NCI-H446 (cell line): Measurements from ENCODE around the gene CDKL5.
A peak's percentile ranks its signal among the peaks of the same experiment; 100 is the strongest.
"Not testable (repeated sequence)": the region's sequence is repeated elsewhere in the genome, so short reads cannot be mapped to it uniquely, and the experiment has no call there.

Source experiments
- DNase-seq, 2 experiments: peaks; one replicate each; lab custom pipeline; 2025; lab: John Stamatoyannopoulos, UW

The CDKL5 gene

DNA sequence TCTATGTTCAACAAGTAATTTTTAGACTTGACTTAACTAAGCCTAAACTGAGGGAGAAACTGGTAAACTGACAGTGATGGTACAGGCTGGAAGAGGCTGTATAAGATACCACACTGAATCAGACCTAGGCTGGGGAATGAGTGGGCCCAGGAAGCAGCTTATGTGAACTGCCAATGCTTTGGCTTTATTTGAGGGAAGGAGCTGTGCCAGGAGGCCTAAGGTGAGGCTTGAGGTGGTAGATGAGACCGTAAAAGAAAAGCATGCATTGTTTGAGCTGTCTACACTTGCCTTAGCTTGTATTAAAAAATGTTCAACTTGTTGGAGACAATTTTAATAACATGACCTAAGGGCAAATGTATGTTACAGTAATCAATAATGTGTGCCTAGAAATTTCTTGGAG, 150.3 kb downstream of the CDKL5 start:
- no peak for DNase-seq

DNA sequence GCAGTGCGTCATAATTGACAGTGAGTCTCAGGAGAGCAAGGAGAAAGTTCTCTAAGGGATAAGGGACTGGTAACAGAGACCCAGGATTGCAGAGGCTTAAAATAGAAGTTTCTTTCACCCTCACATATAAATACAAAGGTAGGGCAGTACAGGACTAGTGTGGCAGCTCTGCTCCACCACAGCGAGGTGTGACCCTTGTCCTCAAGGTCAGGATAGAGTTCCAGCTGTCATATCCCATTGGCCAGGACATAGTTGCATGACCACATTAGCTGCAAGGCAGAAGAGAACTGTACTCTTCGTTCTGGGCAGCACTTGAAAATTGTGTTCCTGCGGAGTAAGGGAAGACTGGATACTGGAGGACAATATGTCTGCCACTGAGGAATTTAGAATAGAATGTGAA, 152.0 kb downstream of the CDKL5 start:
- no peak for DNase-seq

DNA sequence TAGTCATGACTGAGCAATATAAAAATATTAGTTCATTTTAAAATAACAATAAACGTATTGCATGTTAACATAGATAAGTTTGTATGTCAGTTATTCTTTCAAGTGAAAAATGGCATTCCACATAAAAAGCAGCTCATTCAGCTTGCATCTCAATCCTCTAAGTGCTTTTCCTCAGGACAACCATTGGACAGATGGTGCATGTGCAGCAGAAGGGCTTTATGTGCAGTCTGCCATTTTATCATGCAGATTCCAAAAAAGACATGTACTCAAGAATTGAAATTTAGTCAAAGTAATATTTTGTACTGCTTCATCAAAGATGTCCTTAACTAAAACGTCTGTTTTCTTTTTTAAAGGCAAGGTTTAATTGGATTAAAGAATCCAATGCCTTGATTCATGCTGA, 153.1 kb downstream of the CDKL5 start:
- DNase-seq = no peak

DNA sequence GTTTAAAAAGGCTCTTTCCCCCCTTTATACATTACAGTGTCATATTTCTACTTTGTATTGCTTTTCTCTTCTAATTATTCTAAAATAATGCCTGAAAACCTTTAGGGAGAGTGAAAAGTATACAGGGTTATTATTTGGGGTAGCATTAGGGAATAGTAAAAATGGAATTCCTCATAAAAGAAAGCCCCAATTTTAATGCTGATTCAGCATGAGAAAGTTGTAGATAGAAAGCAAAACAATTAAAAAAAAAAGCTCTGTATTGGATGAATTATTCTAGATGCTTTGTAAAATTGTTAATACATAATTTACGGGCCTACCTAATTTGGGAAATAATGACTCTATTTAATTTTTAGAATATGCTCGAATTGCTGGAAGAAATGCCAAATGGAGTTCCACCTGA, 154.1 kb downstream of the CDKL5 start:
- no peak for DNase-seq

DNA sequence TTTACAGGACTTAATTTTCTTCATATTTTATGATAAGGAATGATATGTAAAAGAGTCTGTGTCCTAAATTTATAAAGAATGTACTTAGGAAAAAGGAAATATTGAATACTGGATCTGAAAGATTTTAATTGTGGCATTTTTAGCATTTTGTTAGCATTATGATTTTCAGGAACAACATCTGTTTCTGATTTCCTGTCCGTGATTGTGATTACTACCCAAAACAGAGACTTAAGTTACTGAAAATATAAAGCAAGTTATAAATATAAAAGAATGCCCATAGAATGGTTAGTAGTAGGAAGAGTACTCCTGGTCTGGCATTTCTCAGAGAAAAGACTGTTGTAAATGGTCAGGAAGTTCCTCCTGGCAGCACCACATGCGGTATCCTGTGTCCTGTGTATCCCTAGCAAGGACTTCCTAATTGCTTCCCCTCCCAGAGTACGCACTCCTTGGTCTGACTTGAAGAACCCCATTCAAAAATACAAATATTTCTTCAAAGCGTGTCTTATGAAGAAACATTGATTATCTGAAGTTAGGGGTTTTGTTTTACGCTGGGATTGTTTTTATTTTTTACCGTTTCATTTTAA, 157.6 kb downstream of the CDKL5 start:
- no peak for DNase-seq

DNA sequence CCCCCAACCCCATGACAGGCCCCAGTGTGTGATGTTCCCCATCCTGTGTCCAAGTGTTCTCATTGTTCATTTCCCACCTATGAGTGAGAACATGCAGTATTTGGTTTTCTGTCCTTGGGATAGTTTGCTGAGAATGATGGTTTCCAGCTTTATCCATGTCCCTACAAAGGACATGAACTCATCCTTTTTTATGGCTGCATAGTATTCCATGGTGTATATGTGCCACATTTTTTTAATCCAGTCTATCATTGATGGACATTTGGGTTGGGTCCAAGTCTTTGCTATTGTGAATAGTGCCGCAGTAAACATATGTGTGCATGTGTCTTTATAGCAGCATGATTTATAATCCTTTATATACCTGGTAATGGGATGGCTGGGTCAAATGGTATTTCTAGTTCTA, 163.9 kb downstream of the CDKL5 start:
- not testable (repeated sequence) for DNase-seq

DNA sequence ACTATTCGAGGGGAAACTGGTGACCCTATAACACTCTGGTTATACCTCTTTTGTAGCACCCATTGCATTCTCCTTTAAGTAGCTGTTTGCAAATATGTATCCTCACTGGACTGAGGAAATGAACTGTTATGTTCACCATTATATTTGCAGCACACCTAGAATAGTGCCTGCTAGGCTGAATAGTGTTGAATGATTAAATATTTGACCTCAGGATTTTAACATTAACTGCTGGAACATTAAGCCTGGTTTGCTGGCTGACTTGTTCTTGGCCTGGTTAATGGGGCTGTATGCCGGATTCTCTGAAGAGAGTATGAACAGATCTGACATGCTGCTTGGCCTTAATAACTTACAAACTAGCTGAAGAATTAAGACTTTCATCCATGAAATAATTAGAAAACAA, 166.4 kb downstream of the CDKL5 start:
- DNase-seq = no peak

DNA sequence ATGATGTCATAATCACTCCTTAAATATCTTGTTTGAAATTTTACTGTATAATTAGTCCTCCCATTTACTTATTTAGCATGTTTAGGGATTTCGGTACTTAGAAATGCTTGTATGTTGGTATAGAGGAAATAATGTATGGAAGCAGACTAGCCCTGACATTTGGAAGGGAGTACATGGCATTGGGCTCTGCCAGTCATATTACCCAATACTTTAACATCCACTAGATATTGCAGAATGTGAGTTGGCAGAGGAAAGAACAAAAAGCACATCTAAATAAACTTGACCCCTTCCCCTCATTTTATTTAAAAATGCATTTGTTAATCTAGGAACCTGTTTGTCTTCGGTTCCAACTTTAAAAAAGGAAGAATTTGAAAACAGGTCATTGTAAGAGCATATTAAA, 168.7 kb downstream of the CDKL5 start:
- no peak for DNase-seq

DNA sequence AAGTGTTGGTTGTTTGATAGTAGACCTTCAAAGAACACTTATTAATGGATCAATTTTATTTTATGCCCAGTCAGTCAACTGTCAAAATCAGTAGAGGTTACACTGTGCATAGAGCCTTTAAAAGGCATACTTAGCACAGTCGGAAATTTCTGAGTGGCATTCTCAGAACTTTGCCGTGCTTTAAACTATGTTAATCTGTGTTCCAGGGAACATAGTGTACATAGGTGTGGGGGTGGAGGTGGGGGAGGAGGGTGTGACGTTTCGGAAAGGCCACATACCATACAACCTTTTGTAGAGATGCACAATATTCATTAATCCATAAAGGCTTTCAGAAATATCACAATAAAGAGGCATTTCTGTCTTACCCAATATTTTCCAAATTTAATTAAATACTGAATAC, 170.7 kb downstream of the CDKL5 start:
- no peak for DNase-seq

DNA sequence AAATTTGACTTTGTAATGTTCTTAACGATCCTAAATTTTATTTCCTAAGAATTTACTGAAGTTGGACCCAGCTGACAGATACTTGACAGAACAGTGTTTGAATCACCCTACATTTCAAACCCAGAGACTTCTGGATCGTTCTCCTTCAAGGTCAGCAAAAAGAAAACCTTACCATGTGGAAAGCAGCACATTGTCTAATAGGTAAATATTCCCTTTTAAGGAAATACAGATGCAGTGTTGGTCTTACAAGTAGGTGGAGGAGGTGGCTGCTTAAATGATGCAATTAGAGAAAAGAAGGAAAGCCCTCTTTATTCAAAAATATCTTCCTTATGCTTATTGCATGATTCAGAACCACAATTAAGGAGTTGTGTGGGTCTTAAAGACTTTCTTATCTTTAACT, 173.0 kb downstream of the CDKL5 start:
- DNase-seq = no peak

DNA sequence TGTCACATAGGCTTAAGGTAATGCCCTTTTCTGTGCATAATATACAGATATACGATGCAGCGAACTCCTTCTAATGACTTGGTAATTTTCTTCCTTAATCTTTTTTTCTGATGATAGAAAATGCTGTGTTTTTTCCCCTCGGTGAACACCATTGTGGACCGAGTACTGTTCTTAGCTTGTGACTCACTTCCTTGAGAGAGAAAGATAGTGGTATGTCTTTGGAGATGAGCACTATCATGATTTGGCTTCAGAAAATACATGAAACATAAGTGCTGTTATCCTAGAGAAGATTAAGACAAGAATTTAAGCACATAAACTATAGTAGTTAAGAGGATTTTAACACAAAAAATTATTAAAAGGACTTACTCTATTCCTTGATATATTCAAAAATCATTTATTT, 182.6 kb downstream of the CDKL5 start:
- no peak for DNase-seq

DNA sequence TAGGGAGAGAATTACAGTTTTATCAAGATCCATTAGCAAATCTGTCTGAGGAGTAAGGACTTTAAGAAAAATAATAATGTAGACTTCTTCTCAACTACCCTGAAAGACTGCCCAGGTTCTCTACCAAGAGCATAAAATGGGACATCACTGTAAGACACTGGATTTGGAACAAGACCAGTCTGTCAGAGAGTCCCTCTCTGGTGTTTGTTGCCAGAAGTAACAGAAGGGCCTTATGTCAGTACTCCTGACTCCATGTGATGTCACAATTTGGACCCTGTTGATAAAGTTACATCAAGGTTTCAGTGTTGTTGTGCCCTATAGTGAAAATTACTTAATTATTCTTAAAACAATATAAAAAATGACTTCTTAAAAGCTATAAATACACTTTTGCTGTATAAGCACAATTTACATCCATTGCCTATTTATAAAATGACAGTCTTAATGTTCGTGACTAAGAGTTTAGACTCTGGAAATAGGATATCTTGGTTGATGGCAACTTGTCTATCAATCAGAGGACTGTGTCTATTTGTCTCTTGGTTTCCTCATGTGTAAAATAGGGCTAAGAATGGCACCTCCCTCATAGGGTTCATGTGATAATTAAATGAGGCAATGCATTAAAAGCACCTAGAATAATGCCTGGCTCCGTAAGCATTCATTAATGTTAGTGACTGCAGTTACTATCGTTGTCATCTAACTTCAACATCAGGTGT, 188.7 kb downstream of the CDKL5 start:
- no peak for DNase-seq

DNA sequence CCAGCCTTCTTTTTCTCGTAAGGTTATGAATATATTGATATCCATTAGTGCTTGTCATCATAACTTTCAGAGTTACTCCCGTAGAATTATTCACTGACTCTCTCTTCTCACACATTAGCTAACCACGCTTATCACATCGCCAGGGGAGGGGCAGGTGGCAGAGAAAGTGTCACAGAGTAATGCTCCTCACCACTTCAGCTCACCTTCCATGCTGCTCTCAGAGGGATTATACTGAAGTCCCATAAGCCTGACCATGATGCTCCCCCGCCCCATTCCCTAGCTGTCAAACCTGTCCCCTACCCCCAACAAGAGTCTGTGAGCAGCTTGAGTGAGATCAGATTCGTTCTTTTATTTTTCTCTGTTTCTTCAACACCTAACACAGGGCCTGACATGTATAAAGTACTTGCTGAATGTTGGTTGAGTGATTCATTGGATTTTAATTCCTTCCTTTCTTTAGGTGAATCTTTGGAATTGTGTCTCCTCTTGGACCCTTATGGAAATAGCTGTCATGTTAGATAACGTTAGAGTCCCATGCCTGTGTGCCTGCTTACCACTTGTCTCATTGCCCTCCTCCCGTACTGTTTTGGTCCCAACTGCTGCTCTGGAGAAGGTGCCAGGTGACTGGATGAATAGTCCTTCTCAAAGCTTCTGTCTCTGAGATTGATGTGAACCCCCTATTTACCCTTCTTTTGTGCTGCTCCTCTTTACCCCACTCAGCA, 191.4 kb downstream of the CDKL5 start:
- DNase-seq = no peak

DNA sequence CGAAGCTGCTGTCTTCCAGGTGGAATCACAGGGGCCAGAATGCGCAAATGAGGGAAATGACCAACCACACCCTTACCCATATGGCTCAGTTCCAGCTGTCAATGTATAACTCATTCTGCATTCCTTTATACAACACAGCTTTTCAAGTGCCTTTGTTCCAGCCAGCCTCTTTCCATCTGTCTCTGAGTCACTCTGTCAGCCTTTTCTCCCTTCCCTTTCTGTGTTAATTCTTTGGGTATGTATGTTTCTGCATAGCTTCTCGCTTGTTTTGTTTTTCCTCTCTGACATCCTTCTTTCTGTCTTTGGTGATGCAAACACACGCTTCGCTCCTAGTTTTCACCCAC, 192.0 kb downstream of the CDKL5 start:
- no peak for DNase-seq

DNA sequence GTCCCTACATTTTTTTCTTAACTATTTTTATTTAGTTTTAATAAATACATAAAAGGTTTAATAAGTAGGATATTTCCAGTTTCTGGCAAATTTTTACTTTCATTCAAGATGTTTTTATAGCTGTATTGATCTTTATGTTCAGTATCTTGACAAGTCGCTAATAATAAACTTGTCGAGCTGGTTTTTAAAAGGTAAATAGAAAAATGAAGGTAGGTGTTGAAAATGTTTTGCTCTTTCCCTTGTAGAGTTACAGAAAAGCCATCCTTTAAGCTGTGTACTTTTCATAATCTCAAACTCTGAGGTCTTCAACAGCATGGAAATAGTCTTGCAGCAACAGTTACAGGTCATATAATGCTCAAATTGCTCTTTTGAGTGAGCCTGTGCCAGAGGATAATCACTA, 193.9 kb downstream of the CDKL5 start:
- no peak for DNase-seq

DNA sequence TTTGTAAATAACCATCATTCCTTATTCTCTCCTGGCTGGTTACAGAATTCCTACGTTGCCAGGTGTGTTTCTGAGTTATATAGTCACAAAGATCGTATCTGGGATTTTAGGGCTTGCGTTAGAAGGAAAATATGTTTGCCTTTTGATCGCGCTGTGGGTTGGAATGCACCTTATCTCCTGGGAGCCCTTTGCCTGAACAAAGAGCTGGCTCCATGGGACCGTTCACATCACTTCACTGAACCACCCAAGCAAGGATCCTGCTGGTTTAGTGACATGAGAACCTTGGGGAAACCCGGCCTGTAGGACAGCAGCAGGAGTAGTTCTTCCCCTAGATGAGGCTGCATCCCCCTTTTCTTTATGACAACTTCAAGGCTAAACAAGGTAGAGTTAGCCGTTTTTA, 194.9 kb downstream of the CDKL5 start:
- no peak for DNase-seq

DNA sequence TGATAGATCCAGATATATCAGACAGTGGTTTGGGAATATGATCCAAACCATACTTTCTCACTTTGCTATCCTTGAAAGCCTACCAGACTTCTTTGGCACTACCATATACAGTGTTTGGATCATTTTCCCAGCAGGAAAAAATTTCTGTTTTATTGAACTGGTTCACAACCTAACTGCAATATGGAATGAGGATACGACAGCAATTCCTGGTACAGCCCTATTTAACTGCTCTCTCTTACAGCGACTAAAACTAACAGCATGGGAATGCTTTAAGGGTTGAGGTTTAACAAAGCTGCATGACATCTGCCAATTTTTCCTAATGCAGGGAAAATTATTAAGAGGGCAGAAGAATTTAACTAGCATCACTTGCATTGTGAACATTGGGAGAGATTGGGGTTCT, 199.2 kb downstream of the CDKL5 start:
- DNase-seq = no peak

DNA sequence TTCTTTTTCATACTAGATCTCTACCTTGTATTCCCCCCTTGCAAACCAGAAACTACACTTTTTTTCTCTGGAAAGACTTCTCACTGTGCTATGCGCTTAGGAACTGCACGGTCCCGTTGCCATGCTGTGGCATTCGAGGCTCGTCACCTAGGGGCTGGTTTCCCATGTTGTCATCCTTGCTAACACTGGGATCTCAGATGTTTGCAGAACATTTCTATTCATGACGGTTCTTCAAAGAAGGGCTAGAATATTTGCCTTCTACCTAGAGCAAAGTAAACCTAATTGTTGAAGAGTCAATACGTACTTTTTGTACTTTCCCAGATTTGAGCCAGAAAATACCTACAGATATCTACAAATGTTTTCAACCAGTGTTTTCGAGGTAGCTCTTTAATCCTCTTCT, 205.5 kb downstream of the CDKL5 start:
- no peak for DNase-seq

DNA sequence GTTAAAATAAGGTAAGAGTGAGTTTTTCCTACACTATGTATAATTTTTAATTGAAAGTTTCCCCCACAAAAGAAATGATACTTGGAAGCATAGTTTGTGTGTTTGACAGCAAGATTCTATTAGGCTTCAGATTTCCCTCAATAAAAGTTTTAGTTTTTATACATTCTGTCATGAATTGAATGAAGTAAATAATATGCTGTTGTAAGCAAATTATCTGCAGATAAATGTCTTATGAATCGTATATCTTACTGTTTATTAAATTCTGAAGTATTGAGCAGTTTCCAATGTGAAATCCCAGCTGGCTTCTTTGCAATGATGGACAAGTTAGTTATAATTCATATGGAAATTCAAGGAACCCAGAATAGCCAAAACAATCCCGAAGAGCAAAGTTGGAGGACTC, 213.0 kb downstream of the CDKL5 start:
- DNase-seq = no peak

DNA sequence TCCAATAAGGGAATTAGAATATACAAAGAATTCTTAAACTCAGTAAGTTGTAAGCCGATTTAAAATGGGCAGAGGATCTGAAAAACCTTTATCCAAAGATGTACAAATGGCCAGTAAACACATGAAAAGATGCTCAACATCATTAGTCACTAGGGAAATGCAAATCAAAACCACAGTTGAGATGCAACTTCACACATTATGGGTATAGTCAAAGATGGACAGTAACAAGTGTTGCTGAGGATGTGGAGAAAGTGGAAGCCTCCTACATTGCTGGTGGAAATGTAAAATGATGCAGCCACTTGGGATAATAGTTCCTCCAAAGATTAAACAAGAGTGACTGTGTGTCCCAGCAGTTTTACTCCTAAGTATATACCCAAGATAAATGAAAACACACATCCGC, 213.9 kb downstream of the CDKL5 start:
- DNase-seq = no peak

DNA sequence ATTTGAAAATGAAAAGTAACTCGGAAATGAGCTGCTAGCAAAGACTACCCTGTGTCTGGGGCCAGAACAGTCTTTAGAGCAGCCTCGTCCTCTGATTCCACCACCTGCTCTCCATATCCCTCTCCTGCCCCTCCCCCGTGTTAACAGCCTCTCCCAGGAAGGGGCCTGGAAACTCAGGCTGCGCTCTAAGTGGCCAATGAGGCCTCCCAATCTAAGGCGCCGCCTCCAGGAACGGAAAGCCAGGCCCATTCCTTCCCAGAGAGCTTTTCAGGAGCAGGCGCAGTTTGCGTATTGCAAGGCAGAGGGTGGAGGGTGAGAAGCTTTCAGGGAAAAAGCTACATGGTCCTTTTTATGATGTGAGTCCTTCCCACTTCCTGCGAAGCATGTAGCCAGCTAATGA, 215.3 kb downstream of the CDKL5 start:
- peak in 1 of 2 experiments; percentile 6 for DNase-seq

DNA sequence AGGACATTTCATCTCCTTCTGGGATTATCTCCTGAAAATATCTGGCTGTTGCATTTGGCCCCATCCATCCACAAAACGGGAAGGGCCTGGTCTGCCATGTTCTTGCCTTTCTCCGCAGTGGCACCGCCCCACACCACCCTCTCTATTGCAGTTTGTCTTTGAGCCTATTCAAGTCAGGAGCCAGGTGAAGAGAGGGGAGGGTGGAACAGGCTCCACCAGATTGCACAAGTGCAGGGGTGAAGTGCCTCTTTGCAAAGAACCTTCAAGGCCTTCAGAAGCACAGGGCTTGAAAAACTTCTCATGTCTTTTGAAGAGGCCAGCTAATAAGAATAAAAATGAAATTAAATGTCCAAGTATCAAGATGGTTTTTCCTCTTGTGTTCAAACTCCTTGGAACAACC, 217.8 kb downstream of the CDKL5 start:
- DNase-seq = no peak

DNA sequence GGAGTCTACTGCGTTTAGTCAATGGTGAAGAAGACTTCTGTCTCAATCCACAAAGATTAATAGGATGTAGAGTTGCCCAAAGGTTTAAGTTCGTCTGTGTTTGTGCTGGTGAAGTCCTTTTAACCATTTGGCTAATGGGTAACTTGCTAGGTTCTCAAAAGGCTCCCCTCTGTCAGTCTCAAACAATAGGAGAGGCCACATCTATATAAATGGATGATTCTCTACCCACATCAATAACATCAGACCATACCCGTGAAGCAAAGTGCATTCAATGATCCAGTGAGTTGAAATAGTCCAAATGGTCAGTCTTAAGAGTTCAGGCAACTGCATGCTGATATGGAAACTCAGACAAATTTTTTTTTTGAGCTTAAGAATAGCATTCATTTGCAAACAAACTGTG, 218.4 kb downstream of the CDKL5 start:
- no peak for DNase-seq

DNA sequence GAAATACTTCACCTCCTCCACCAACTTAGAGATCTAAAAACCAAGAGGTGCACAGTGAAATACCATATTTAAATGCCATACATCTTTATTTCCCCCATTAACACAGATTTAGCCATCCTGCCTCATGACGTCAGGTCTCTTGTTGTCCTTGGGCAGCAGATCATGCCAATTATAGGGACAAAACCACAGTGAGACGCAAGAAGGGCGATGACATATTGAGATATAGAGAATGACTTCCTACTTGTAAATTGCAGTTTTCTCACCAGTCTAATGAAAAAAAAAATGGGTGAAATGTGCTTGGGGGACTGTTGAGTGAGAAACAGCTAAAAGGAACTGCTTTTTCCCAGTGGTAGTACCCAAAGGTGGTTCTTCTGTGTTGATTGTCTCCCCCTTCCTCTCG, 222.2 kb downstream of the CDKL5 start:
- DNase-seq = no peak
